GM19238 (cell line): Measurements from ENCODE around the gene APOBEC2.

Experiments used
- DNase-seq: peaks from one replicate; pipeline ENCODE4 v3.0.0; 2011; ENCODE audit warnings: low spot score; ENCODE audit not compliant: insufficient read length

APOBEC2 gene

DNA sequence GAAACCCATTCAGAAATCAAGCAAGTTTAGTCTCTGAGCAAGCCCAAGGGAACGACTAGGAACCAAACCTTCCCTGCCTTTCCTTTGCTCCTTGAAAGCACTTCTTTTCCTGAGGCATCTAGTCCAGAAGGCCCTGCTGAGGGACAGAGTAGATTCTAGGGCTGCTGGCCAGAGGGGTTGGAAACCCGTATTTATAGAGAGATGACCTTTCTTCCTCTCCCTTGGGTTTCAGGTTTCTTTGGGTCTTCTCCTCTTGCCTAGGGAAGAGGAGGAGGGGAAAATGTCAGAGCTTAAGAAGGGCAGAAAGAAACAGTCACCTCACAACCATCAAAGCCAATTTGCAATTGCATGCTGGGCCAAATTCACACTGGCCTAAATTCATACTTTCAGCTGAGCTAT is 5.8 kb downstream of the APOBEC2 start:
- DNase-seq, result no peak

DNA sequence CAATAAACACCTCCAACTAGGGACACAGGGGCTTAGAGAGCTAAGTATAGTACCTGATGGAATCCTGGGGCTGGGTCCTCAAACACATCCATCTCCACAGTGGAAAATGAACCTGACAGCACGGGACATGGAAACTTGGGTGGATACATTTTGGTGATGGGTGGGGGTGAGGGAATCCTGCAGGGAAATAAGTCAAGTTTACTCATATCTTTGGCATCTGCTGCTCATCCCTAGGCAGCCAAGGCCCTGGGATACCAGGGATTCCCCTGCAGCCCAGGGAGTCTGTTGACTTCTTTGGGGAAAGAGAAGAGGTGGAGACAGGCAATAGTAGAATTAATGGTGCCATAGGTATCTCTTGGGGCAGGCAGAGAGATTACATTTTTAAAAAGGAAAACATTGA is 6.6 kb downstream of the APOBEC2 start:
- DNase-seq, result no peak

DNA sequence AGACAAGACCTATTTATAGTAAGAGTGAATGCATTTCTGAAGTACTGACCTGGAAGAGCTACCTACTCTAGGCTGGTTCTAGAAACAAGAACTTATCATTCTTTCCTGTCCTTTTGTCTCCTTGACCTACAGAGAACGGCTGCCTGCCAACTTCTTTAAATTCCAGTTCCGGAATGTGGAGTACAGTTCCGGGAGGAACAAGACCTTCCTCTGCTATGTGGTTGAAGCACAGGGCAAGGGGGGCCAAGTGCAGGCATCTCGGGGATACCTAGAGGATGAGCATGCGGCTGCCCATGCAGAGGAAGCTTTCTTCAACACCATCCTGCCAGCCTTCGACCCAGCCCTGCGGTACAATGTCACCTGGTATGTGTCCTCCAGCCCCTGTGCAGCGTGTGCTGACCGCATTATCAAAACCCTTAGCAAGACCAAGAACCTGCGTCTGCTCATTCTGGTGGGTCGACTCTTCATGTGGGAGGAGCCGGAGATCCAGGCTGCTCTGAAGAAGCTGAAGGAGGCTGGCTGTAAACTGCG is 8.3 kb downstream of the APOBEC2 start:
- no peak for DNase-seq

DNA sequence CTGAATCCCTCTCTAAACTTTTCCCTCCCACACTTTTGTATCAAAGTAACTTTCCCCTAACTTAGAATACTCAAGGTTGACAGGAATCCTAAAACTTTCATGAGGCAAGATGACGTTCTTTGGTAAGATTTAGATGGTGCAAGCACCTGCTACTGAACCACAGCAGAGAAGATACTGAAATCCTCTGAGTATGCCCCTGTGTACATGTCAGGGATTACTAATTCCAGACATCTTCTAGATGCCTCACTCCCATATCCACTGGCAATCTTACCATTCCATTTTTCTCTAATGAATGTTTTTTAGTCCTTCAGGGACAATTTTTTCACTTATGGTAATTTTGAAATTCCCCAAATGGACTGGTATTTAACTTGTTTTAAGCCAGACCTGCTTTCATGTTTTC is 9.1 kb downstream of the APOBEC2 start:
- DNase-seq, result no peak

DNA sequence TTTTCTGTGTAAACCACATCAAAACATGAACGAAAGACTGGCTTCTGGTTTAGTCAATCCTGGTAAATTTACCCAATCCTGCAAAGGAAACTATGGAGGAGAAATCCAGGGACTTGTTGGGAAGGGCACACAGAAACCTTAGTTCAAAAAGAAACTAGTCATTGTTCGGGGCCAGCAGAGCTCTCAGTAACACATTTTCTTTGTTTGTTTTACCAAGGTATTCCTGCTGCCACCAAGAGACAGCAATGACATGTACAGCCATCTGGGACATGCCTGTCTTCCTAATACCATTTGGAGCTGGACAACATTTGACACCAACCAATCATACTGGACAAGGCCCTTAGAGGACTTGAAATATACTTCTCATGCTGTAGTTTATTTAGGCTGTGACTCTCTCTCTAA is 10.9 kb downstream of the APOBEC2 start:
- DNase-seq, result no peak

DNA sequence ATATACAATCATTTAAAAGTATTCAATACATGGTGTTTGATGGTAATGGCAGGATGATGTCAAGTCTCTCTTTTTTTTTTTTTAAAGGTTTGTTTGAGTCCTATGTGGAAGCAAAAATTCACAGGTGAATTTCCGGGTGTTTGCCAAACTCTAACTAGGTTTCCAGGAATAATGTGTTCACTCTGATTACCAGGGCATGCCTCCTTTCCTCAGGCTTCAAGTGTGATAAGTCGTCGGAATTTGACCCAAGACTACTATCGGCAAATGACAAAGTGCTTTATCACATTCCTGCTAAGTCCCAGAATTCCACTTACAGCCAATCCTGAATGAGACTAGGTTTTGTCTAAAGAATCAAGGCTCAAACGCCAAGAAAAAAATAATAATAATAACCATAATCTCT is 11.8 kb downstream of the APOBEC2 start:
- DNase-seq, result no peak

DNA sequence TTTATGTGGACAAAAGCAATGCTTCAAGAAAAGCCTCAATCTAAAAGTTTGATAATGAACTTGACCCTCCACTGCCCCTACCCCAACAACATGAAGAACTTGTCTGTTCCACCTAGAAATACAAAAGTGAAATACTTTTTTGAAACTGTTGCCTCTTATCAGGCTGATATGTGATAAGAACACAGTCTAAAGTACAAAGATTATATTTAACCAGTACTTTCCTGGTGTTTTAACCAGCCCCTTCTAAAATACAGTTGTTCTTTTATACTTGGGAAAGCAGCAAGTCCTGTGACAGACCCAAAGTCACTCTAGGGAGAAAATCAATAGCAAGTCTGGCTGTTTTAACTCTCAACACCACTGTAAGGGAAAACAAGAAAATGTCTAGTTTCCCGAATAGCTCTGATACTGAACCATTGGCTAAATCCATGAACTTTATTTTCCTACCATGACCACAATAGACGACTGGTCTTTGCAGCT is 12.6 kb downstream of the APOBEC2 start:
- DNase-seq, result no peak

DNA sequence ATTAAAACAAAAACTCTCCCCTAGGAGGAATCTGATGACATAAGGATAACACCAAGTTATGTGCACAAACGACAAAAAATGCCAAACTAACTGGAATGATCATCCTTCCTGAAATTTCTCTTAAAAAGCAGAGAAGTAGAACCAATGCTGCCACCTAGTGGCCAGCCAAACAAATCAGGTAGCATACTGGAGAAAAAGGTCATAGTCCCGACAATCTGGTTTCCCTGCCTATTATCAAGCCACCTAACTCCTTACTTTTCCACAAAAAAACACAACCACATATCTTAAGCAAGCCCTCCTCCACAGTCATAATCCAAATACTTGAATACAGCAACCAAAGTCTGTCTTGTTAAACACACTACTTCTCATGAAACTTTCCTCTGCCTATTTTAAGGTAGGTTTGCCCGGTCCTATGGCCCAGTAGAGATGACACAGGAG is 13.9 kb downstream of the APOBEC2 start:
- no peak for DNase-seq

DNA sequence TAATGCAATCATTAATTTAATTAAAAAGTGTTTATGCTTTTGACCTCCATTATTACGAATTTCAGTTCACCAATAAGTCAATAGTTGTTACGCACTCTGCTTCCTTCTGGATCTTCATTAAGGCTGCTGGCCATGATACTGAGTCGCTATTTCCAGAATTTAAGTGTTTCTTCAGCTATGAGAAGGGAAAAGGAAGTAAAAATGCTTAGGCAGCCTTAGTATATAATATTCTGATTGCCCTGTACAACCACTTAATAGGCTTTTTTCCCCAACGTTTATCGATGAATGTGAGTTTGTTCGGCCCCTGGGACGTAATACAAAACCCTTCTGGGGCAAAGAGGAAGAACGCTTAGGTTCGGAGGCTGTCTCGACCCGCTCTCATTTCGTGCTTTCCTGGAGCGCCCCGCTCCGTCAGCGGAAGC is 18.5 kb downstream of the APOBEC2 start:
- DNase-seq, result peak; percentile 44

DNA sequence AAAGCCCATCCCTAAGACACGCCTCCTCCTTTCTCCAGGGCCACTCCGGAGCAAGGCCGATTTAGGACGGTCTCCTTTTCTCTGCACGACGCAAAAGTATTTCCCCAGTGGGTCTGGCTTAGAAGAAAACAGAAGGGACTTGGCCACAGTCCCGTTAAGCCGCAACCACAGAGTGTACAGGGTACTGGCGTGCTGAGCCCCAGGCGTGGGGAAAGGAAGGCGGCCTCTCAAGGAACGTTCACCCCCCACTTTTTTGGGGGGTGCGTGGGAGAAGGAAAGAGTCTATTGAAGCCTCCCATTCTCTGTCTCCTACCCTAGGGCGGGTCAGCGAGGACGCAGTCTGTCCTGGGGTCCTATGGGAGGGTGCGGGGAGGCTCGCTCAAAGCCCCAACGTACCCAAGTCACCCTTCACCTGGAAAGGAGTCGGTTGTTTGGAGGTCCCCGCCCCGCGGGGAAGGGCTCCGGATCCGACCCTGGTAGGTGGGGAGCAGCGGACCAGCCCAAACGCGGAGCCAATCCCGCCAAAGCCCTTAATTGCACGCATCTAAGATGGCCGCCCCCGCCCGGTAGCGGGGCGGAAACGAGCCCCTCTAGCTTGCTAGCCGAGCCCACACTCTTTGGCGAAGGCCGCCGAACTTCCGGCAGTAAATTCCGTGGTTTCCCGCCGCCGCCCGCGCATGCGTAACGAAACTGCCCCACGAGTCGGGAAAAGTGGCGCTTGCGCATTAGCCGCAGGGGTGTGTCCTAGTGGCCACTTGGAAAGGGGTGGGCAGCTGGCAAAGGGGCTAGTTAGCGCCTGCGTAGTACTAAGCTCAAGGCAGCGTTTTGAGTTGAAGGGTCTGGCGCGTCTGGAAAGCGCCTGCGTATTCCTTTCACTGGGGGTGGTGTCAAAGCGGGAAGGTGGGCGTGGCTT is 19.2 kb downstream of the APOBEC2 start, which contains the start of gene OARD1:
OARD1 (minus strand) TSS at position 434 of the 913 bp plus-strand sequence. CDS start 722 bp downstream, outside the sequence.
- peak; percentile 79 for DNase-seq

DNA sequence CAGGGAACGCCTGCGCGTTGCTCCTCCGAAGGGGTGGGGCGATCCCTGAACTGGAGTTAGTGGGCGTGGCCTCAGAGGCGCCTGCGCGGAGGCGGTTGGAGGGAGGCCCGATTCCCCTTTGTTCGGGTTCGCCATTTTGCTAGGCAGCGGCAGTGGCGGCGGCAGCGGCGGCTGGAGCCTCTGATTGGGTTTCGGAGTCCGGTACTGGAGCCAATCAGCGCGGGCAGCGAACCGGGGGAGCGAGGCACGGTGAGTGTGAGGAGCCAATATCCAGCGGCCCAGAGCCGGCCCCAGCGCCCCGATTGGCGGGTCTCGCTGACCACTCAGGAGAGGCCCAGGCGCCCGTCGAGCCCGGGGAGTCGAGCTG is 19.8 kb downstream of the APOBEC2 start, which contains the start of gene NFYA:
NFYA (plus strand) TSS at position 139 of the 367 bp plus-strand sequence. CDS start 6,116 bp downstream, outside the sequence.
- DNase-seq, result peak; percentile 89

DNA sequence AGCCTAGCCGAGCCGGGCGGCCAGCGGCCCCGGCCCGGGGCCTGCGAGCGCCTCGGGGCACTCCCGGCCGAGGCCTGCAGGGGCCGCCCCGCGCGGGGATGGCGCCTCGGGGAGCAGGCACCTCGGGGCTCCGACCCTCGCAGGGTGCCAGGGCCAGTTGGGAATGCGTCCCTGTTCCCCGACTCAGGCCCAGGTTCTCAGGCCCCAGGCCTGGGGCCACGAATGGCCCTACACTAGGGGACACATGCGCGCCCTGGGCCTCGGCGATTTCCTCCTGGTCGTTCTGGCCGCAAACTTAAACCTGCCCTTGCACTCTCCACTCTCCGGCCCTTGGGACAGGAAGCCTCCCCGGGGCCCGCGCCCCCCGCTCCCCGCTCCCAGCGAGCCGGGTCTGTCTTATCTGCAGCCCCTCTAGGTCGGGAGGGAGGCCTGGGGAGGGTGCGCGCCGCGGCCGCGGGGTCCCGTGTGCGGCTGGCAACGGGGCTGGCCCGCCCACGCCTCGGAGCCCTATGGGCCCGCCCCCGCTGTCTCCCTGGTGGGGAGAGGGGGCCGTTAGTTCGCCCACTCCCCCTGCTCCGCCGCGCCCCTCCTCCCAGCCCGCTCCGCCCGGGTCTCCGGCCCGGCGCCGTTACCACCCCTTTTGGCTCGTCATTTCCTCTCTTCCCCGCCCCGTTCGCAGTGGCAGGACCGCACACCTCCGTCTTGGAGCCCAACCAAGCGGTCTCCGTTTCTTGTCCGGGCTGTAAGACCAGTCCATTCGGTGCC is 20.4 kb downstream of the APOBEC2 start:
- DNase-seq, result peak; percentile 65

DNA sequence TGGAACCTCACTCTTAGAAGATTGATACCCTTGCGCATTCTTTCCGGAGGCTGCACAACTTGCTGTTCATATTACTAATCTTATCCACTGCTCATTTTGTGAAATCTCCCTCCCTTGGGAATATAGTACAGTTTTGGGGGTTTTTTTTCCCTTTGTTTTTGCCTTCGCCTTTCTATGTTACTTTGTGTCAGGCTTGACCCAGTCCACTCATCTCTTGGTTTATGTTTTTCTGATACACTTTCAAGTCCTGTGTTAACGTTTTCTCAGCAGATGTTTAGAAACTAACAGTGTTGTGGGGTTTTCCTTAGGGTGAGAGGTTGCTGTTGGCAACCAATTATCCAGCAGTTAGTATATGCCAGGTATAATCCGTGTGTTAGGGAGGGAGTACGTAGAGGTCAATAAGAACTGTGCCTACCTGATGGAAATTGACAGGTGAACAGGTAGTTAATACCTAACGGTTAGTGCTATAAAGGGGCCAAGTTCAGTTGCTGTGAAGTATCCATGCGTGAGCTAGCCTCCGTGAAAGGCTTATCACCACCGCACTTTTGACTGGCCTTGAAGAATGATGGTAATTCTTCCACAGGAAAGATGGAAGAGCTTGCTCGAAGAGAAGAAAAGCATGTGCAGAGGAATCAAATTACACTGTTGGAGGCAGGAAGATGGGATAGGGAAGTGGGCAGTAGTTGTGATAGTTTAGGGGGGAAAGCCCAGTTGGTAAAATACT is 21.1 kb downstream of the APOBEC2 start:
- no peak for DNase-seq

DNA sequence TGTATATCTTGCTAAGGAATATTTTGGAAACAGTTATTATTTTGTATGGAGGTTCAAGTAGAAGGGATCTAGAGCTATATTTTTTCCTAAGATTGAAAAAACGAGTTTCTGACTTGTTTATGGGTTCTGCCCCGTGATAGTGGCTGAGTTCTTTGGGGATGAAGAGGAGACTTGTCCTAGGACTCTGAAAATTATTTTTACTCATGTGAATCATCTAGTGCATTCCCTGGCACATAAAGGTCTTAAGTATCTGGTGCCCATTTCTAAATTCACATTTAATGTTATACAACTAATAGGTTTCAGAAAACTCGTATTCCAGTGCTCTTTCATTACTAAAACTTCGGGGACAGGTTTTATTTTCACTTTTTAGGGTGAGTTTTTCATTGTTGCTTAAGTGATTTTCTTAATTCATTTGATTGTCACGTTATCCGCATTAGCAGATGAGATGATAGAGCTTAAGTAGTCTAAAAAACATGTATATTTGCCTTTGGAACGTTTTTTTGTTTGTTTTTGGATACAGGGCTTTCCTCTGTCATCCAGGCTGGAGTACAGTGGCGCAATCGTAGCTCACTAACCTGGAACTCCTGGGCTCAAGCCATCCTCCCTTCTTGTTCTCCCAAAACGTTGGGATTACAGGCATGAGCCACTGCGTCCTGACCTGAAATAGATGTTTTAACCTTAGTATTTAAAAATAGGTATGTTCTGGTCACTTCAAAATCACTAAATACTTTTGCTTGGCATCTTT is 21.9 kb downstream of the APOBEC2 start:
- no peak for DNase-seq

DNA sequence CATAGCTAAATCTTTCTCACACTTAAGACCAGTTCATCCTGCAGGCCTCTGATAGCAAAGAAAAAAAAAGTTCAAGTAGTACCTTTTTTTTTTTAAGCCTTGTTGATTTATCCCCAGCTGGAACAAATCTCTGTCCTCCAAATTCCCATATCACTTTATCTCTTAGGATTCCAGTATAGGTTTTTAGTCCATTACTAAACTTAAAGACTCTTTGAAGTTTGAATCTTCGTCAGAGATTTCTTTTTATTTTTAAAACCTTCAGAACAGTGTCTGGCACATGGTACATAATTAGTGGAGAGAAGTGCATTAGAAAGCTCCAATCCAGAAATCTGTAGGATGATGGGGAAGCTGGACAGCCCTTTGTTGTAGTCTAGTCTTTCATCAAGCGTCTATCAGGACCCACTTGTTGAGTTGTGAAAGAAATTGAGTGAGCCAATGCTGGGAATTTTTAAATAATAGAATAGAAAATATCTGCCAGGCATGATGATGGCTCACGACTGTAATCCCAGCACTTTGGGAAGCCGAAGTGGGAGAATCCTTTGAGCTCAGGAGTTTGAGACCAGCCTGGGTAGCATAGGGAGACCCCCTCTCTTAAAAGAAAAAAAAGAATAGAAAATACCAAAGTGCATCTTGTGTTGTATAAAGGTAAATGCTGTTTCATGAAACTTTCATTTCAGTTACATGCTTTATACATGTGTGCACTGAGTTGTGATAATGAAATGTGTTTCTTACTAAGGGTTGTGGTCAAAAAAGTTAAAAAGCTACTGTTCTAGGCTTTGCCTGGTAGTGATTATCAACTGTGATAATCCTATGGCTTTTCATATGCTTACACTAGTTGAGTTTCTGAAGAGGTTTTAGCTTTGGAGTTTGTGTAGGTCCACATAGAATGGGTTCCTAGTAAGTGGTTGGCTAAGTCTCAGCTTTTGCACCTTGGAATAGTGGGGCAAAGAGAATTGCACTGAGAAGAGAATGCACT is 22.9 kb downstream of the APOBEC2 start:
- no peak for DNase-seq

DNA sequence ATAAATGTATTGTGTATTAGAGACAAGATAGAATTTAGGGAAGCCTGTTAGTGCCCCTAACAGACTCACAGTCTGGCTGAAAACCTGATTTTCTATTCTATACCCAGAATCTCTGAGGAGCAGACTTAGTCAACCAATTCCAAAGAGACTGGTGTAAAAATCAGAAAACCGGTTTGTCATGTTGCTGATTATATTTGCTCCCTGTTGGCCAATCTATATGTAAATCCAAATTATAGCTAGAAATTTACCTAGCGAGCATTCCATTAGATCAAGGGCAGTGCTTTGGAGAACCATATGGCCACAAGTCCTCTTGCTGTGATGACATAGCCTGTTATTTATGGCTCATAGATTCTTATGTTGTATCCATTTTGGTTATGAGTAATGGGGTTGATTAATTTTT is 24.5 kb downstream of the APOBEC2 start:
- no peak for DNase-seq

DNA sequence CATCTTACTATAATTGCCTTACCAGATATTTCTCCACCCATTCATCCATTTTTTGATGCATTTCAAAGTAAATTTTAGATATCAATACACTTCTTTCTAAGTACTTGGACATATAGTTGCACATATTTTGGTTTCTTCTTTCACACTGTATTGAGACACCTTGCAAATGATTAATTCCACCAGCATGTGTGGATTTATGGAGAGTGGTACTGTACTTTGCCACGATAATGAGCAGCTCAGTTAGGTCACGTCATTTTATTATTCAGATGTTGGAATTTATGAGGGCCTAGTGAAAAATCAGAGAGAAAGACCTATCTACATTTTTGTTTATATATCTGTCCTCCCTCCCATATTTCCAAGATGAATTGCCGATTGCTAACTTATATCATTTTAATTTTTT is 25.1 kb downstream of the APOBEC2 start:
- no peak for DNase-seq

DNA sequence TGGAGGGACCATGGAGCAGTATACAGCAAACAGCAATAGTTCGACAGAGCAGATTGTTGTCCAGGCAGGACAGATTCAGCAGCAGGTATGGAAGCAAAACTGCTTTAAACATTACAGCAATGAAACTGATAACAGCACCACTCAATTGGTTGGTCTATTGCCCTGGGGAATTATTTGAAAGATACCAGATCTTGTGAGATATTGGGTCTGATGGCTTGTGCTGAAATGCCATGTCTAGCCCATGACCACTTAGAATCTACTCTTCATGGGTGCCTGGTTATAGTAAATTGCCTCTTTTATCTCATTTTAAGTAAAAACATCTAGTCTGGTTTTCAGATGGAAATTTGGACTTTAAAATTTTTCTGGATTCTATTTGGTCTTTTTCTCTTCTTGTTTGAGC is 26.1 kb downstream of the APOBEC2 start:
- DNase-seq, result no peak

DNA sequence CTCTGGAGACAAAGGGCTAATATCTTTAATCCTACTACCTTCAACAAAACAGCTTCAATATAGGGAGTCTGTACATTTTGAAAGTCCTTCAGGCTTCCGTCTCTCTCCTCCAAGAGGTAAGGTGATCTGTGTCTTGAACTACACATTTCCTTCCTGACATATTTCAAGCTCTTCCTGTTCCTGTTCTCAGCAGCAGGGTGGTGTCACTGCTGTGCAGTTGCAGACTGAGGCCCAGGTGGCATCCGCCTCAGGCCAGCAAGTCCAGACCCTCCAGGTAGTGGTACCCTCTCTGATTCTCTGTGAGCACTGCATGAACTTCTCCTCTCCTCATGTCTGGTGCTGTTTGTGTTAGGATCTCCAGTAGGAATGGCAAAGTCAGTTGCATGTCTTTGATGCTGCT is 27.6 kb downstream of the APOBEC2 start:
- no peak for DNase-seq
